Activated T-cell treated with anti-CD3 and anti-CD28 coated beads, Interleukin-2, amount 50 U/mL, for 24 hours (primary cell): ENCODE measurements around the gene ATP11A.

Experiments
- DNase-seq: peaks from one replicate; pipeline ENCODE4 v3.0.0-alpha.2; 2020
- H3K27ac Mint-ChIP-seq: 2 replicates; pipeline ENCODE4 v1.8.0; 2020; ENCODE audit warnings: mild to moderate bottlenecking, mixed read lengths
- H3K27me3 Mint-ChIP-seq: 2 replicates; pipeline ENCODE4 v1.8.0; 2020; ENCODE audit warnings: mixed read lengths
- H3K36me3 Mint-ChIP-seq: 2 replicates; pipeline ENCODE4 v1.8.0; 2020; ENCODE audit warnings: low read depth, mixed read lengths
- H3K4me1 Mint-ChIP-seq: 2 replicates; pipeline ENCODE4 v1.8.0; 2020; ENCODE audit warnings: low read depth, mixed read lengths
- H3K4me3 Mint-ChIP-seq: 2 replicates; pipeline ENCODE4 v1.8.0; 2020; ENCODE audit warnings: mild to moderate bottlenecking, moderate library complexity, mixed read lengths
- H3K9me3 Mint-ChIP-seq: 2 replicates; pipeline ENCODE4 v1.8.0; 2020; ENCODE audit warnings: mixed read lengths

Gene ATP11A

GRCh38 chr13:112741835-112742570 lies 52.2 kb downstream of the ATP11A start:
- Mint-ChIP-seq H3K36me3 (no peaks in the 10 kb centered on the region), H3K4me1 (peaks cover 58% of the 10 kb centered on the region), H3K27me3 (no peaks in the 10 kb centered on the region), H3K4me3 (no peak overlapping the region), H3K27ac (peak overlapping the region; percentile 15), H3K9me3 (no peaks in the 10 kb centered on the region)
- DNase-seq: no peak

- H3K9me3 Mint-ChIP-seq: no peaks in the 10 kb centered on the region
- H3K4me1 Mint-ChIP-seq: peaks cover 55% of the 10 kb centered on the region
- no peak overlapping the region for H3K4me3 Mint-ChIP-seq
- no peaks in the 10 kb centered on the region for H3K36me3 Mint-ChIP-seq
- no peak overlapping the region for H3K27ac Mint-ChIP-seq
- no peak for DNase-seq
- H3K27me3 Mint-ChIP-seq: no peaks in the 10 kb centered on the region
Observed at GRCh38 chr13:112742583-112742982, 52.7 kb downstream of the ATP11A start.

- H3K9me3 Mint-ChIP-seq: no peaks in the 10 kb centered on the region
- H3K4me3 Mint-ChIP-seq: no peak overlapping the region
- H3K27ac Mint-ChIP-seq: no peak overlapping the region
- H3K36me3 Mint-ChIP-seq: no peaks in the 10 kb centered on the region
- peaks cover 55% of the 10 kb centered on the region for H3K4me1 Mint-ChIP-seq
- no peak for DNase-seq
- H3K27me3 Mint-ChIP-seq: no peaks in the 10 kb centered on the region
Observed at GRCh38 chr13:112743451-112744167, 53.8 kb downstream of the ATP11A start.

GRCh38 chr13:112744168-112745021 lies 54.6 kb downstream of the ATP11A start:
- Mint-ChIP-seq H3K27me3 (no peaks in the 10 kb centered on the region), H3K4me1 (peaks cover 53% of the 10 kb centered on the region), H3K36me3 (no peaks in the 10 kb centered on the region), H3K4me3 (no peak overlapping the region), H3K27ac (no peak overlapping the region), H3K9me3 (no peaks in the 10 kb centered on the region)
- DNase-seq: no peak

GRCh38 chr13:112746044-112746443 lies 56.2 kb downstream of the ATP11A start:
- no peaks in the 10 kb centered on the region for H3K27me3 Mint-ChIP-seq
- H3K9me3 Mint-ChIP-seq: no peaks in the 10 kb centered on the region
- DNase-seq: no peak
- peaks cover 43% of the 10 kb centered on the region for H3K4me1 Mint-ChIP-seq
- H3K36me3 Mint-ChIP-seq: no peaks in the 10 kb centered on the region
- no peak overlapping the region for H3K27ac Mint-ChIP-seq
- H3K4me3 Mint-ChIP-seq: no peak overlapping the region

- no peak overlapping the region for H3K4me3 Mint-ChIP-seq
- DNase-seq: no peak
- no peaks in the 10 kb centered on the region for H3K27me3 Mint-ChIP-seq
- H3K9me3 Mint-ChIP-seq: no peaks in the 10 kb centered on the region
- H3K27ac Mint-ChIP-seq: no peak overlapping the region
- no peaks in the 10 kb centered on the region for H3K36me3 Mint-ChIP-seq
- peaks cover 40% of the 10 kb centered on the region for H3K4me1 Mint-ChIP-seq
Observed at GRCh38 chr13:112747256-112747655, 57.4 kb downstream of the ATP11A start.

GRCh38 chr13:112748947-112749735 lies 59.3 kb downstream of the ATP11A start:
- Mint-ChIP-seq H3K9me3 (no peaks in the 10 kb centered on the region), H3K4me3 (no peak overlapping the region), H3K27ac (no peak overlapping the region), H3K27me3 (no peaks in the 10 kb centered on the region), H3K36me3 (no peaks in the 10 kb centered on the region), H3K4me1 (peaks cover 38% of the 10 kb centered on the region)
- no peak for DNase-seq

GRCh38 chr13:112750570-112750969 lies 60.7 kb downstream of the ATP11A start:
- H3K4me3 Mint-ChIP-seq: no peak overlapping the region
- H3K9me3 Mint-ChIP-seq: no peaks in the 10 kb centered on the region
- H3K27ac Mint-ChIP-seq: no peak overlapping the region
- peaks cover 3% of the 10 kb centered on the region for H3K36me3 Mint-ChIP-seq
- peaks cover 35% of the 10 kb centered on the region for H3K4me1 Mint-ChIP-seq
- DNase-seq: no peak
- H3K27me3 Mint-ChIP-seq: no peaks in the 10 kb centered on the region

GRCh38 chr13:112751617-112752016 lies 61.8 kb downstream of the ATP11A start:
- no peaks in the 10 kb centered on the region for H3K27me3 Mint-ChIP-seq
- H3K27ac Mint-ChIP-seq: no peak overlapping the region
- DNase-seq: no peak
- peaks cover 3% of the 10 kb centered on the region for H3K36me3 Mint-ChIP-seq
- no peak overlapping the region for H3K4me3 Mint-ChIP-seq
- H3K4me1 Mint-ChIP-seq: peaks cover 32% of the 10 kb centered on the region
- no peaks in the 10 kb centered on the region for H3K9me3 Mint-ChIP-seq

- H3K4me1 Mint-ChIP-seq: peaks cover 29% of the 10 kb centered on the region
- no peaks in the 10 kb centered on the region for H3K9me3 Mint-ChIP-seq
- H3K4me3 Mint-ChIP-seq: no peak overlapping the region
- DNase-seq: no peak
- H3K36me3 Mint-ChIP-seq: peaks cover 3% of the 10 kb centered on the region
- H3K27me3 Mint-ChIP-seq: no peaks in the 10 kb centered on the region
- H3K27ac Mint-ChIP-seq: no peak overlapping the region
Observed at GRCh38 chr13:112752211-112752610, 62.4 kb downstream of the ATP11A start.

- no peaks in the 10 kb centered on the region for H3K27me3 Mint-ChIP-seq
- peak overlapping the region; percentile 85 for H3K27ac Mint-ChIP-seq
- peak overlapping the region; percentile 26 for H3K4me3 Mint-ChIP-seq
- peak; percentile 44 for DNase-seq
- H3K4me1 Mint-ChIP-seq: peaks cover 30% of the 10 kb centered on the region
- H3K9me3 Mint-ChIP-seq: no peaks in the 10 kb centered on the region
- peaks cover 3% of the 10 kb centered on the region for H3K36me3 Mint-ChIP-seq
Observed at GRCh38 chr13:112752711-112753541, 63.1 kb downstream of the ATP11A start.

- H3K4me3 Mint-ChIP-seq: no peak overlapping the region
Observed at GRCh38 chr13:112753833-112754232, 64.0 kb downstream of the ATP11A start.

GRCh38 chr13:112754281-112755025 lies 64.6 kb downstream of the ATP11A start:
- Mint-ChIP-seq H3K4me3 (no peak overlapping the region), H3K27ac (no peak overlapping the region), H3K9me3 (no peaks in the 10 kb centered on the region), H3K4me1 (peaks cover 40% of the 10 kb centered on the region), H3K27me3 (no peaks in the 10 kb centered on the region), H3K36me3 (peaks cover 3% of the 10 kb centered on the region)
- DNase-seq: no peak

More at GRCh38 chr13:112753833-112754232, 64.0 kb downstream of the ATP11A start:
- no peaks in the 10 kb centered on the region for H3K9me3 Mint-ChIP-seq
- H3K27me3 Mint-ChIP-seq: no peaks in the 10 kb centered on the region
- no peak for DNase-seq
- no peak overlapping the region for H3K27ac Mint-ChIP-seq
- peaks cover 3% of the 10 kb centered on the region for H3K36me3 Mint-ChIP-seq
- H3K4me1 Mint-ChIP-seq: peaks cover 34% of the 10 kb centered on the region
